ENCODE measurements around the gene FAS.
"Not testable (repeated sequence)": the region's sequence is repeated elsewhere in the genome, so short reads cannot be mapped to it uniquely, and the experiment has no call there.

The FAS gene

DNA sequence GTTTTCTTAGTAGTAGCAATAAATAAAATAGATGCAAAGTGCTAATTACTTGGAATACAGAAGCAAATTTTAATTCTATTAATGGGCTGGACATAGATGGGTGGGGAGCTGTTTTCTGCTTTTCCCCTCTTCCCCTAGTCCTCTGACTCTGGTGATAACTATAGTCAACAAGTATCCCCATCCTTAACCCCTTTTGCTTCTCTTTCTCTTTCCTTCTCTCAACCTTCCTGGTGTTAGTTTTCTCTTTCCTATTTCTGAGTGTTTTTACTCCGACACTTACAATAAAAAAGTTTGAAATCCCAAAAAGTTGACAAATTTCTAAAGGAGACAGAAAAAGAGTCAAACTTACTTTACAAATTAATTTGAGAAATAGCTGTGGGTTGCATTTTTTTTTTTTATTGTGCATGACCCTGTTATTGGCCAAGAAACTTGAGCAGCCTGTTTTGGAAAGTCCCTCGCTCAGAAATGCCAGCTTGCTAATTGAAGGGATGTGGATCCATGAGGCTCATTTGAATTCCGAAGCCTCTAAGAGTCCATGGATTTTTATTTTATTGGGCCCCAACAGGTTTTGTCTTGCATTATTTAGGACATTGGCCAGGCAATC is 2.4 kb downstream of the FAS start:
- no peak for DNase-seq (ENCODE audit: low spot score)

DNA sequence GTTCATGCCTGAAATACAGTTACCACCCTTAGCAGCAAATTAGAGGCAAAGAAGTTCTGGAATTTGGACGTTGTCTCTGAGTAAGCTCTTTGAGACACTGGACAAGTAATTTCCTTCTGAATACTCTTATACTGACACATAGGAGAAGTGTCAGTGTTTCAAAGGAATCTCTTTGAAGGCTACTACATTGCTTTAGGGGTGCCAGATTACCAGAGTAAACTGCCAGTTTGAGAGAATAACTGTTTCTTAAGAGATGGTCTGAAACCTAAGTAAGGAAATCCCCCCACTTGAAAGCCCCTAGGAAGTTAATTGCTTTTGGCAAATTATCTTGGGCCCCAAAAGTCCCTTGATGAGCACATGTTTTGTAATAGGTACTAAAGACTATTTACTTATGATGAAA is 3.4 kb downstream of the FAS start:
- DNase-seq (ENCODE audit: low spot score), result no peak

DNA sequence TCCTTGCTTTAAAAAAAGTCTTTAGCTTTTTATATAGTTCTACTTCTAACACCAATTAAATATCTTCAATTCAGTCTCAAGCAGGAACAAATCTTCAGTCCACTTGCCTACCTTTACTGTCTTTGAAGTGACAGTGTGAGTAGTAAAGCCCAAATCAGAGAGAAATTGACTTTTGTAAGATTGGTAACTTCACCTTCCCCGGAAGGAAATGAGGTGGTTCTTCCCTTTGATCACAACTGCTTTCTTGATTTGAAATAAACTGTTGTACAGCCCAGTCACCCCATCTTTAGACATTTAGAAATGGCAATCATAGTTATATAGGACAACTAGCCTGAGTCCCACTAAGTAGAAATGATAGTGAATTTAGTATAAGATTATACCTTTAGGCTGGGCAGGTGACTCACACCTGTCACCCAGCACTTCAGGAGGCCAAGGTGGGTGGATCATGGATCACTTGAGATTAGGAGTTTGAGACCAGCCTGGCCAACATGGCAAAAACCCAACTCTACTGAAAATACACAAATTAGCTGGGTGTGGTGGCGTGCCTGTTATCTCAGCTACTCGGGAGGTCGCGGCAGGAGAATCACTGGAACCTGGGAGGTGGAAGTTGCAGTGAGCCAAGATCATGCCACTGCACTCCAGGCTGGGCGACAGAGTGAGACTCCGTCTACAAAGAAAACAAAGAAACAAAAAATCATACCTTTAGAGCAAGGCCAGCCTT is 4.7 kb downstream of the FAS start:
- no peak for DNase-seq (ENCODE audit: low spot score)

DNA sequence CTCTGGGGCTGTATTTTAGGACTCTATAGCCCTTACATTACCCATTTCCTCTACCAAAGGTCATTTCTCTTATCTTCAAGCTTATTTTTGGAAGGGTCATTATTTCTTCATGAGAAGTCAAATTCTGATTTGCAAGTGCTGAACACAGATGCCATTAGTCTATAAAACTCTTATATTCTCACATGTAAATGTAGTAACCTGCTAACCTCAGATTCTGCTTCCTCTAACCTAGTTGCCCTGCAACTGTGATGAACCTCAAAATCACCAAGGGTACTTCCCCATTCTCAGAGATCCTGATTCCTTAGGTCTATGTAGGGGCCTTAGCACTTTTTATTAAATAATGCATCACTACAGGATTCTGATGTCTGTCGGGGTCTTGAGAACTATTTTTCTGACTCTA is 6.3 kb downstream of the FAS start:
- no peak for DNase-seq (ENCODE audit: low spot score)

DNA sequence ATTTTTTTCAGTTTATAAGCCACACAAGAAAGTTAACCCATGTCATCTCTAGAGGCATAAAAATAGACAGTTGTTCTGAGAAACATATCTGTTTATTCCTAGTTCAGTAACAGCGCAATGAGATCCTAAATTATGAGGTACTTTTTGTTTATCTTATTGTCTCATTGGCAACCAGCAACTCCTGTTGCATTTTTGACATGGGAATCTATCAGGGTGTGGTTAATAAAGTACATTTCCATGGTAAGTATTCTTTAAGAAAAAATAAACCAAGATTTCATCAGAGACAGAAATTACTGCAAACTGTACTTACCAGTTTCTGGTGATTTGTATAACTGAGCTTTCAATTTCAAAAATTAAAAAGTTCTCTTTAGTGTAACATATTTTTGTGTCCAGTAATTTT is 9.0 kb downstream of the FAS start:
- no peak for DNase-seq (ENCODE audit: low spot score)

DNA sequence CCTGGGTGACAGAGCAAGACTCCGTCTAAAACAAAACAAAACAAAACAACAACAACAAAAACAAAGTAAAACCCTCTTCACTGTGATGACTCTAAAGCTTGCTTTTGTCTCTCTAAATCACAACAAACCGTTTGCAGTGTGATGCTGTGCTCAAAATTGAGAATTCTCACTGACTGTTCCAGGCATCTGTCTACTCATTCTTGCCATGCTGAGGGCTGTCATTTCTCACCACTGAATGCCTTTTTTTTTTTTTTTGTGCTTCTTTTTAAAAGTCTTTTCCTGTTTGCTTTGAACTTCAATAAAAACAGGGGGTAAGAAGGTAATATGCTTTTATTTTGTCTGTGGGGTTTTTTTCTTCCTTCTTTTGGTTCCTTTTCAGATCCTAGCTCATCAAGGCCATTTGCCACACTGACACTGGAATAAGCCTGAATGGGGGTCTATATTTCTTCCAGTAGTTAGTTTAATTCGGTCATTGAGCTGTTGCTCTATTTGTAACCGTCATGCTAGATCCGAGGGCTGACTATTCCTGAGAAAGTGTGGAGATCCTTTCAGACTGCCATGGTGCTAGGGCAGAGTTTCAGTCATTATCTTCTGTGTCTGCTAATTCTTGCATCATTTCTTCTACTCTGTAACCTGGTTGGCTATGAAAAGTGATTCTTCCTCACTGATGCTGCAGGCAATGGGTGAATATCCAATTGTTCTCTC is 10.6 kb downstream of the FAS start:
- no peak for DNase-seq (ENCODE audit: low spot score)

DNA sequence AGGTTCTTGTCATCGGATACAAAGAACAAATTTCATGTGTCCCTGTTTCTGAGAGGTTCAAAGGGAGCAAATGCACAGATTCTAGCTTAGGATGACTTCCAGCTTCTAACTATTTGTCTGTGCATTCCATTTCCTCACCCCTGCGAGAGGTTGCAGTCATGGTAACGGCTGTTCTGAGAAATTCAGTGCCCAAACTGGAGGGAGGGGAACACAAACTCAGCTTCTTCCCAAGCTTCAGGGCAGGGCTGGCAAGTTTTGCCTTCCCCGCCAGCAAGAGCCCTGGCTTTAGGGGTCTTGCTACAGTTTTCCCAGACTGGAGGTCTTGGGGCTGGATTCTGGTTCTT is 11.1 kb downstream of the FAS start:
- no peak for DNase-seq (ENCODE audit: low spot score)

DNA sequence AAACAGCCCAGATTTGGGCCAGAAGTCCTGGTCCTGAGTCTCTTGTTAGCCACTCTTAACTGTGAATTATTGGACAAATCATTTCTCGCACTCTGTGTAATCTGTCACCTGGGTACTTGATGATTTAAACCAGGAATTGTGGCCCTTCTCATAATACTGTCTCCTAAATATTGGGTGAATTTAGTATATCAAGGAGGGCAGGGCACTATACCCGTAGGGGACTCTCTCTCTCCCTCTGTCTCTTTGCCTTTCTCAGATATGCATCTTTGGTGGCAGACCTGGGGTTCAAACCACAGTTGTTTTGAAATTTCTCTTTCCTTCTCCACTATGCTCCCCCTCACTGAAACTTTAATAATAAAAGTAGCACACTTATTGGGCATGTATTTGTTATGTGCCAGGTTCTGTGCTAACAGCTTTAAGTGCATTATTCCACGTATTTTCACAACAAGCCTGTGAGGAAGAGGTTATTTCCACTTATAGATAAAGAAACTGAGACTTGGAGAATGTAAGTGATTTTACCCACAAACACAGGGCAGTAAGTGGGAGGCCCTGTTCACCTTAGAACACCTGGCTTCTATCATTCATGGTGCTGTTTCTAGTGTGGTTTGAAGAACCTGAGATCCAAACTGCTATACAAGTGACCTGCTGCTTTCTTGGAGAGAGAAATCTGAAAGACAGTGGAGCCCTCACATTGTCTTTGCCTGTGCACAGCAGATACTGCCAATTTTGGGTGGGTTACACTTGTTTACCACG is 11.8 kb downstream of the FAS start:
- DNase-seq (ENCODE audit: low spot score), result no peak

DNA sequence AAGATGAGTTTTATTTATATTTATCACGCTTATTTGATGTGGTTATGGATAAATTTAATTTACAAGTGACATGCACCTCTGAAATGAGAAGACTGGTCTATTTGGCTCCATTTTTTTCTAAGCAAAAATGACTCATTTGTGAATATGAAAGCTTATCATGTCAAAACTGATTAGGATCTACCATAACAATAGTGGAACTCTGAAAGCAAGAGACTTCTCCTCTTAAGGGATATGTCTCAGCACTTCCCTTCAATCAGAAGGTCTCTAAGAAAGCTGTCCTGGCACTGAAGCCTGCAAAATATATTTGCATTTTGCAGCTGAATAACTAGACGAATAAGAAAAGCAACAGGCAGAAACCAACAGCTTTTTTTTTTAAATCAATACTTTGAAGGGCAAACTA is 12.7 kb downstream of the FAS start:
- DNase-seq (ENCODE audit: low spot score), result no peak

DNA sequence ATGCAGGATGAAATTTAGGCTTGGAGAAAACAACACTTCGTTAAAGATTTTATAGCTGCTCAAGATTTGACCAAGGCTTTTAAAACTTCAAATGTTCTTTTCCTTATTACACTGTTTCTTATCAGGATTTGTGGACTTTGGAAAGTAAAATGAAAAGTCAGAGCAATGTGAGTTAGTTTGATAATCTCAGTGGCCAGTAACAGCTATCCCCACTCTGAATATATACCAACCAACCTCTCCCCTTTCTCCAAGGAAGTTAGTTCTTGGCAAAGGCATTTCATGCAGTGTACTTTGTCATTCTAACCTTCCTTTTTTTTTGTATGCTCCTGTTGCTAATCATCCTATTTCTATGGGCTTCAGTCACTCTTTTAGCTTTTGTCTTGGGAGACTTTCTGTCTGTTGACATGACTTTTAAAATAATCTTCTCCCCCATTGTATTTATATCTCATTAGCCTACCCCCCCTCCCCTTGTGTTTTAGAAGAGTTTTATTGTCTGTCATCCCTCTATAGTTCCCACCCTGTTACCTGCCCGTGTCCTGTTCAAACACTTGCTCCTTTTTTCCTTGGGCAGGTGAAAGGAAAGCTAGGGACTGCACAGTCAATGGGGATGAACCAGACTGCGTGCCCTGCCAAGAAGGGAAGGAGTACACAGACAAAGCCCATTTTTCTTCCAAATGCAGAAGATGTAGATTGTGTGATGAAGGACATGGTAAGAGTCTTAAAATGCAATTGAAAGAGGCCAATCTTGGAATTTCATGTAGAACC is 16.7 kb downstream of the FAS start:
- no peak for DNase-seq (ENCODE audit: low spot score)

DNA sequence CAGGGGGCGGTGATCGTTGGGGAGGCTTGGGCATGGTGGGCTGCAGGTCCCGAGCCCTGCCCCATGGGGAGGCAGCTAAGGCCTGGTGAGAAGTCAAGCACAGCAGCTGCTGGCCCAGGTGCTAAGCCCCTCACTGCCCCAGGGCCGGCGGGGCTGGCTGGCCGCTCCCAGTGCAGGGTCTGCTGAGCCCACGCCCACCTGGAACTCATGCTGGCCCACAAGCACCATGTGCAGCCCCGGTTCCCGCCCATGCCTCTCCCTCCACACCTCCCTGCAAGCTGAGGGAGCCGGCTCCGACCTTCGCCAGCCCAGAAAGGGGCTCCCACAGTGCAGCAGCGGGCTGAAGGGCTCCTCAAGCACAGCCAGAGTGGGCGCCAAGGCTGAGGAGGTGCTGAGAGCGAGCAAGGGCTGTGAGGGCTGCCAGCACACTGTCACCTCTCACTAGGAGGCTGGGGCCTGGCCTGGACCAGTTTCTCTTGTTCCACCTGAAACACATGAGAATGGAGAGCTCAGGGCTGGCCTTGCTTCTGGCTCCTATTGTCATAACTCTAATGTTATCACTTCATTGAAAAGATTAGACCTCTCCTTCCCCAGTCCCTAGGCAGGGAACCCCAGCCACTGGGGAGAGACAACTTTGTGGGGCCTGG is 28.2 kb downstream of the FAS start:
- DNase-seq (ENCODE audit: low spot score), result not testable (repeated sequence)

DNA sequence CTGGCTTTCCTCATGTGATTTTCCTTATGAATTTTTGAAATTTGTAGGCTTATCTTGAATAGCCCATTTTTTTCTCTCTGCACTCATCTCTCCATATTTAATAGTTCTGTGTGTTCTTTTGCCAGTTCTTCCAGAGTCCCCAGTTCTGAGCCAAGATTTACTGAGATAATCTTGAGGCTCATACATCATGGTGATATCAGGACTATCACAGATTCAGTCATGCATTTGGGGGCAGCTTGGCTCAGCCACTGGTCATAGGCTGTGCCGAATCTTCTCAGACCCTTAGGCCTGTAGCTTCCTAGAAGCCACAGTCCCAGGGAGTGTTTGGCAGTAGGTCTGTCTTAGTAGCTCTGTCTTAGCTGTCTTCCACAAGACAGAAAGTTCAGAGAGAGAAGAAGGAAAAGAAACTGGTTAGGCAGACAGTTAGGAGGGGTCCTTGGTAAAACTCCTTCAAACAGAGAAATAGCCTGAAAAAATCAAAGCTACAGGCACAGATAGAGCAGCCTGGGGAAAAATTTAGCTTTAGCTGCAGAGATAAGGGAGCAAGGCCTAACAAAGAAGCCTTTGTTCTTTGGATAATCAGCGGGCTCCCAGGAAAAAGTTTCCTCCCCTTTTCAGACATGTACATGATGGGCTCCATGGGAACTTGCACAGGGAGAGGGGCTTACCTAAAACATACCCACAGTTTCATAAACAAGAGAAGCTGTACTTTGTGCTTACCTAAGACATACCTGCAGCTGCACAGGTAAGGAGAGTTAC is 29.1 kb downstream of the FAS start:
- DNase-seq (ENCODE audit: low spot score), result no peak

DNA sequence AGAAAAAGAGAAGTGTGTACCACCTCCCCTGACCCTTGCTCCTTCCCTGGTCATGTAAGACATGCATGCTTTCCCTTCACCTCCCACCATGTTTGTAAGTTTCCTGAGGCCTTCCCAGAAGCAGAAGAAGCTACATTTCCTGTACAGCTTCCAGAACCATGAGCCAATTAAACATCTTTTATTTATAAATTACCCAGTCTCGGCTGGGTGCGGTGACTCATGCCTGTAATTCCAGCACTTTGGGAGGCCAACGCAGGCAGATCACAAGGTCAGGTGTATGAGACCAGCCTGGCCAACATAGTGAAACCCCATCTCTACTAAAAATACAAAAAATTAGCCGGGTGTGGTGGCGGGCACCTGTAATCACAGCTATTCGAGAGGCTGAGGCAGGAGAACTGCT is 30.9 kb downstream of the FAS start:
- DNase-seq (ENCODE audit: low spot score), result not testable (repeated sequence)

DNA sequence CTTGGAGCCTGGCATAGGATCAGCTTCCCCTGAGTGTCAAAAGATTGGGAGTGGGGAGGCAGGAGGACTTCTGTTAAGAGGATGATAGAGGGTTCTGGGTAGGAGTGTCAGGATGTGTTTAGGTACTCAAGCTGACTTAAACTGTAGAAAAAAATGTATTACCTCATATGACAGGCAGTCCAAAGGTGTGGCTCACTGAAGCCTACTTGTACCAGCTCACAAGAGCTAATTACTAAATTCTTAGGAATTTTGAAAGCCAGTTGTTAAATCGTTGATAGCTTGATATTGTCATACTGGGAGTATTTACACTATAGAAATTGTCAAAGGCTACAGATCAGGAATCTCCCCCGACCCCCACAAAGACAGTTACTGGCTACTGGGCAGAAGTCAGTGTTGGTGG is 32.1 kb downstream of the FAS start:
- no peak for DNase-seq (ENCODE audit: low spot score)

DNA sequence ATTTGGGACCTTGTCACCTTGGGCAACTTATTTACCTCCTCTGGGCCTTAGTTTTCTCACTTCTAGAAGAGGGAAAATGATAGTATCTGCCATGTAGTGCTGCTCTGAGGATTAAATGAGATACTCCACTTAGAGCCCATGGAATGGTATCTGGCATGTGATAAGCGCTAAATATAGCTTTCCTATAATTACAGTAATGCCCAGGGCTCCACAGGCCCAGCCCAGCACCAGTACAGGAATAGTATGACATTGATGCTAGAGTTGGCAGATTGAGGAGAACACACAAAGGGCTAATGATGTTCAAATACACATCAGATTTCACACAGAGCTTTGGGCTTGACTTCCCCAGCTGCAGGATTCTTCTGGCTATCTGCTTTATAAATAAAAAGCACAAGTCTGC is 34.9 kb downstream of the FAS start:
- no peak for DNase-seq (ENCODE audit: low spot score)

DNA sequence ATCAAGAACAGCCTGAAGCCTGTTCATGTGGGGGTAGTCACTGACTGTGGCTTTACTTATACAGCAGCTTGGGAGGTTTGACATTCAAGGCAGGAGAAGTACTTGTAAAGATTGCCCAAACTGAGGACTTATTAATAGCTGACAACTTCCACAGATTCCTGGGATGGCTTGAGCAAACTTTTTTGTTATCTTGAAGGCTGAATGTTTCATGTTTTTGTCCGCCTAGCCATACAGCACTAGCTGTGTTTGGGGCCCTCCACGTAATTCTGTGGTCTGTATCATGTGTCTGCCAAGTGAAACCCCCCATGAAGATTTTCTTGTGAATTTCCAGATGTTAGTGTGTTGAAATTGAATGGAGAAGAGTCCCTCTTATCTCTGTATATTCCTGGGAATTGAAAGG is 38.6 kb downstream of the FAS start:
- DNase-seq (ENCODE audit: low spot score), result no peak

DNA sequence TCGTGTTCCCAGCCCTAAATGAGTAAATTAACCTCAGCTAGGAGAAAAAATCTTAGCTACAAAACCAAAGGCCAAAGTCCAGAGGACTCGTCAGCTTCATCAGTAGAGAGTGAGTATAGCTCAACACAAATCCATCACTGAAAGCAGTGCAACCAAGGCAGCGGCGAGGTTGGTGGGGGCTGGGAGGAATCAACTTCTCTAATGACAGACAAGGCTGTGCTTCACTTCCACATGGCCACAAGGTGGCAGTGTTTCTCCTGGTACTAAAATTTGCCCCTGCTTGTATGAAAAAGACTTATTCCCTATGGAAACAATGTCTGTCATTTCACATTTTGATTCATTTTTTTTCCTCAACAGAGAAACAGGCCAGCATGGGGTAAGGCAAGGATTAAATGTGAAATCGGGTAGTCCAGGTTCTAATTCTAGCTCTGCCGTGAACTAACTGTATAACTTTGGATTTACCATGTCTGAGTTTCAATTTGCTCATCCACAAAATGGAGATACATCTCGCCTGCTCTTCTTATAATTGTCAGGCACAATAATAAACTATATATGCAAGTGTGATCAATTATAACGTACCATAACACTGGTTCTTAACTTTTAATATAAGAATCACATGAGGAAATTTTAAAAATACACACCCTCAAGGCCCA is 39.3 kb downstream of the FAS start:
- no peak for DNase-seq (ENCODE audit: low spot score)

DNA sequence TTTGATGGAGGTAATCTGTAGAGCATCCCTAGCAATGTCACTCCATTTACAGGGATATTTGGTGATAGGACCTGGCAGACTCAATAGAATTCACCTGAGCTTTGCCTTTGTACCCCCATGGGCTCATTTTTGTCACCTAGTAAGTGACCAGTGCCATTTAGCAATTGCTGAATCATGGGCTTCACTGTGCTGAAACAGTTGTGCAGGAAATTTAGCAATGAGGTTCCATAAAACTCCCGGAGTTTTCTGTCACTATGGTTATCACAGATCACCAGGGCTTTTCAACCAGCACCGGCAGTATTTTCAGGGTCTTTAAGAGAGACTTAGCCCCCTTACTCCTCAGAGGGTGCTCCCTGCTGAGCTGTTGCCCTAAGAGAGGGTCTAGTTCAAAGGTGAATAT is 40.2 kb downstream of the FAS start:
- DNase-seq (ENCODE audit: low spot score), result no peak

DNA sequence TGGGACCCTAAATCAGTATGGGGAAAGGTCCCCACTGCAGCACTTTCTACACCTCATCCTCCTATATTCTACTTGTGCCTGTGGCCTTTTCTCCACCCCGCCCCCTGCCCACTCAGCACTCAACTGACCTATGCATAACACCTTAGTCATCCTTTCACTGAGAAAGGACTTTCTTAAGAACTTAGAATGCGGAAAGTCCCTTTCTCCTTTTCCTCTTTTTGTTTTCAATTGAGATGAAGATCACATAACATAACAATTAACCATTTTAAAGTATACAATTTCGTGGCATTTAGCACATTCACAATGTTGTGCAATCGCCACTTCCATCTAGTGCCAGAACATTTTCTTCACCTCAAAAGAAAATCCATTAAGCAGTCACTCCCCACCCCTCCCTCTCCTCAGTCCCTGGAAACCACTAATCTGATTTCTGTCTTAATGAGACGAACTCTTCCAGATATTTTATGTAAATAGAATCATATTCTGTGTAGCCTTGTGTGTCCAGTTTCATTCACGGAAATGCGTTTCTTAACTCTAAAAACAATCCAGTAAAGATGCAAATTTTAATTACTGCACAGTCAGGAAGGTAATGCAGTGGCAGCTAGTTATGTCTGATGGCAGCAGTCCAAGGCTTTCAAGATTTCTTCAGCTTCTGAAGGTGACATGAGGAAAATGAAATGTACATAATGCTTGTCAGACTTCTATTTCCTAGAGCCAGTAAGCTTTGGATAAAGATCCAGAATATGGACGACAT is 41.7 kb downstream of the FAS start:
- DNase-seq (ENCODE audit: low spot score), result no peak

DNA sequence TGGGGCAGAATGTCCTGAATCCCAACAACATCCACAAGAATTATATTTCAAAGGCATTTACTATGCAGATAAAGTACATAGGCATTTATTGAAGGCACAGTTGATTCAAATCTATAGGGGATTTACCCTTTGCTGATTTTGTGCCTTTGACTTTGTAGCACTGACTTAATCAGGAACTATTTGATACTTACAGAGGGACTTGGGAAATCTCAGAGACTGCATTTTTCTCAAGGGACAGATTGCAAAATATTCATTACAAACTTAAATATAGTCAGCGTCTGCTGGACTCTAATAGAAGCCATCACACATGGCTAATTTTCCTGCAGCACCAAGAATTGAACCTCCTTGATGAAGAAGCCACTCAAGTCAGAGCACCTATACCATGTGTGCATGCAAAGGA is 44.9 kb downstream of the FAS start:
- DNase-seq (ENCODE audit: low spot score), result no peak
